Stimulated activated naive B cell treated with anti-CD40 and anti-IgM and Interleukin-4, amounts not matched to agents 10 μg/mL and 1 μg/mL and 100 μg/mL, for 72 hours (primary cell): Measurements from ENCODE around the gene GFPT2.

ENCODE experiments used
- ATAC-seq, 2 donors: fragments of 150-1000 bp; cut with Tn5 transposase; replicated peaks; 2 replicates each; pipeline ENCODE4 v1.10.0; 2021; ENCODE audit warnings: moderate library complexity in 1 of 2
- DNase-seq: peaks from one replicate; pipeline ENCODE4 v3.0.0; 2021
- H3K27ac Mint-ChIP-seq: one replicate; pipeline ENCODE4 v1.8.0; 2022; ENCODE audit warnings: mild to moderate bottlenecking, mixed read lengths
- H3K27me3 Mint-ChIP-seq, 2 donors: one replicate each; pipeline ENCODE4 v1.8.0; 2022; ENCODE audit warnings: mixed read lengths in 2 of 2
- H3K36me3 Mint-ChIP-seq, 2 donors: one replicate each; pipeline ENCODE4 v1.8.0; 2022; ENCODE audit warnings: mixed read lengths in 2 of 2, mild to moderate bottlenecking in 1 of 2
- H3K4me1 Mint-ChIP-seq, 2 donors: one replicate each; pipeline ENCODE4 v1.8.0; 2022; ENCODE audit warnings: mixed read lengths in 2 of 2, mild to moderate bottlenecking in 1 of 2
- H3K4me3 Mint-ChIP-seq, 2 donors: one replicate each; pipeline ENCODE4 v1.8.0; 2022; ENCODE audit warnings: mild to moderate bottlenecking in 2 of 2, mixed read lengths in 2 of 2, moderate library complexity in 1 of 2
- H3K9me3 Mint-ChIP-seq, 2 donors: one replicate each; pipeline ENCODE4 v1.8.0; 2022; ENCODE audit warnings: mixed read lengths in 2 of 2, mild to moderate bottlenecking in 1 of 2

Gene GFPT2

GRCh38 chr5:180326989-180327565, 26.1 kb downstream of the GFPT2 start:
- no peaks in the 10 kb centered on the region for H3K4me1 Mint-ChIP-seq
- DNase-seq (no peak), ATAC-seq (no peak)
- H3K27ac Mint-ChIP-seq, result peak overlapping the region; percentile 34
- H3K9me3 Mint-ChIP-seq, result no peaks in the 10 kb centered on the region
- H3K36me3 Mint-ChIP-seq, result no peaks in the 10 kb centered on the region
- H3K27me3 Mint-ChIP-seq, result peaks cover 15 to 27% of the 10 kb centered on the region in 2 donors
- no peak overlapping the region for H3K4me3 Mint-ChIP-seq

GRCh38 chr5:180324601-180324950, 28.6 kb downstream of the GFPT2 start:
- ATAC-seq (no peak), DNase-seq (no peak)
- H3K36me3 Mint-ChIP-seq, result no peaks in the 10 kb centered on the region
- H3K27me3 Mint-ChIP-seq, result peaks cover 10 to 15% of the 10 kb centered on the region in 2 donors
- H3K27ac Mint-ChIP-seq, result no peak overlapping the region
- no peaks in the 10 kb centered on the region for H3K4me1 Mint-ChIP-seq
- H3K9me3 Mint-ChIP-seq, result no peaks in the 10 kb centered on the region
- no peak overlapping the region for H3K4me3 Mint-ChIP-seq

- no peak overlapping the region for H3K4me3 Mint-ChIP-seq
- no peaks in the 10 kb centered on the region for H3K9me3 Mint-ChIP-seq
- no peak for ATAC-seq
- H3K36me3 Mint-ChIP-seq, result no peaks in the 10 kb centered on the region
- H3K27ac Mint-ChIP-seq, result no peak overlapping the region
- H3K4me1 Mint-ChIP-seq, result no peaks in the 10 kb centered on the region
- no peak for DNase-seq
- peaks cover 15% of the 10 kb centered on the region in 2 donors for H3K27me3 Mint-ChIP-seq
Observed at GRCh38 chr5:180323941-180324600, 29.1 kb downstream of the GFPT2 start.

GRCh38 chr5:180323160-180323559, 30.0 kb downstream of the GFPT2 start:
- no peaks in the 10 kb centered on the region for H3K36me3 Mint-ChIP-seq
- no peak for DNase-seq
- H3K9me3 Mint-ChIP-seq, result no peaks in the 10 kb centered on the region
- no peak overlapping the region for H3K4me3 Mint-ChIP-seq
- no peaks in the 10 kb centered on the region for H3K4me1 Mint-ChIP-seq
- no peak for ATAC-seq
- no peak overlapping the region for H3K27ac Mint-ChIP-seq
- H3K27me3 Mint-ChIP-seq, result peaks cover 14 to 22% of the 10 kb centered on the region in 2 donors

DNA sequence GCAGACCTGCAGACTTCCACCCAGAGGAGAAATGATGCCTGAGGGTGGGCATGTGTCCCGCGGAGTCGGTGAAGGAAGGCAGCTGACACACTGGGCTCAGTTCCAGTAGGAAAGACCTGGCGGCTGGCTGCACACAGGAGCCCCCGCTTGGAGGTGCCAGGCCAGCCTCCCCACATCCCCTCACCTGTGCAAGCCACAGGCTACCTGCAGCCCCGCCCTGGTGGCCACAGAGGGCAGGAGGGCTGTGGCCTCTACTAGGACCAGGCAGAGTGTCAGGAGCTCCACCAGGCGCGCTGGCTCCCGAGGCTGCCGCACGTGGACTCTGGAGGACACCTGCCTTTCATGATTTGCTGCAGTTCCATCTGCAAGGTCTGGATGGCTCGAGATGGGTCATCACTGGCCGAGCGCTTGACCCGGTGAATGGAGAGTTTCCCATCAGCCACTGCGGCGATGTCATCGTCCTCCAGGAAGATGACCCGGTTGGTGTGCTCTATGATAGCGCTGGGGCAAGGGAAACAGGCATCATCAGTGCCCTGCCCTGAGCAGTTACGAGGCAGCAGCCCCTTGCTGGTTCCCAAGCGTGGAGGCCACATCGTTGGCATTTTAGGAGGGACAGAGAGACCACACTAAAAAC, 34.6 kb downstream of the GFPT2 start:
- no peak for ATAC-seq
- peaks cover 6 to 19% of the 10 kb centered on the region in 2 donors for H3K27me3 Mint-ChIP-seq
- no peak overlapping the region for H3K27ac Mint-ChIP-seq
- no peaks in the 10 kb centered on the region for H3K4me1 Mint-ChIP-seq
- DNase-seq, result no peak
- H3K4me3 Mint-ChIP-seq, result no peak overlapping the region
- no peaks in the 10 kb centered on the region for H3K9me3 Mint-ChIP-seq
- H3K36me3 Mint-ChIP-seq, result no peaks in the 10 kb centered on the region

GRCh38 chr5:180316586-180316985, 36.5 kb downstream of the GFPT2 start:
- no peak overlapping the region for H3K27ac Mint-ChIP-seq
- no peak for DNase-seq
- H3K9me3 Mint-ChIP-seq, result no peaks in the 10 kb centered on the region
- ATAC-seq, result no peak
- H3K36me3 Mint-ChIP-seq, result no peaks in the 10 kb centered on the region
- H3K27me3 Mint-ChIP-seq, result peaks cover 8 to 26% of the 10 kb centered on the region in 2 donors
- no peak overlapping the region for H3K4me3 Mint-ChIP-seq
- H3K4me1 Mint-ChIP-seq, result no peaks in the 10 kb centered on the region

GRCh38 chr5:180315762-180316212, 37.3 kb downstream of the GFPT2 start:
- H3K27me3 Mint-ChIP-seq, result peaks cover 14 to 29% of the 10 kb centered on the region in 2 donors
- H3K36me3 Mint-ChIP-seq, result no peaks in the 10 kb centered on the region
- no peaks in the 10 kb centered on the region for H3K9me3 Mint-ChIP-seq
- DNase-seq (peak; percentile 40), ATAC-seq (peak; percentile 63 to 84)
- H3K4me1 Mint-ChIP-seq, result no peaks in the 10 kb centered on the region
- H3K27ac Mint-ChIP-seq, result peak overlapping the region; percentile 37
- H3K4me3 Mint-ChIP-seq, result no peak overlapping the region

- ATAC-seq, result peak; percentile 43 to 97
- peaks cover 14 to 20% of the 10 kb centered on the region in 2 donors for H3K27me3 Mint-ChIP-seq
- no peaks in the 10 kb centered on the region for H3K36me3 Mint-ChIP-seq
- no peaks in the 10 kb centered on the region for H3K4me1 Mint-ChIP-seq
- DNase-seq, result peak; percentile 5
- no peaks in the 10 kb centered on the region for H3K9me3 Mint-ChIP-seq
- H3K4me3 Mint-ChIP-seq, result peak overlapping the region in 1 of 2 donors; percentile 85
- H3K27ac Mint-ChIP-seq, result no peak overlapping the region
Observed at GRCh38 chr5:180313677-180314505, 39.2 kb downstream of the GFPT2 start.

DNA sequence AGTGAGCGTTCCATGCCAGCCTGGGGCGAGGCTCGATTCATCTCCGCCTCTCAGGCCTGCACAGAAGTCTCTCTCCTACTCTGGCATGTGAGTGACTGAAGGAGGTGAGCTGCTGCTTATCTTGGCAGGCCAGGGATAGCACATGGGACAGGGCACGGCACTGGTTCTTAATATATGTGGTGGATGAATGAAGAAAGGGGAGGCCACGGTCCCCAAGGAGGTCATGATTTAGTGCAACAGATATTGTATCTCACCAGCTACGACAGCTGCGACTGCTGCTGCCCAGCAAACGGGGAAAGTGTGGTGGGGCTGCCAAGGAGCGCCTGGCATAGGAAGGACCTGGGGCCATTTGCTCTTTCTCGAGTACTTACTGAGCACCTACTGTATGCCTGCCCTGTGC, 41.9 kb downstream of the GFPT2 start:
- ATAC-seq (no peak), DNase-seq (no peak)
- Mint-ChIP-seq H3K4me3 (no peak overlapping the region), H3K4me1 (no peaks in the 10 kb centered on the region), H3K9me3 (no peaks in the 10 kb centered on the region), H3K27ac (peak overlapping the region; percentile 6), H3K27me3 (peaks cover 8 to 10% of the 10 kb centered on the region in 2 donors), H3K36me3 (no peaks in the 10 kb centered on the region)

DNA sequence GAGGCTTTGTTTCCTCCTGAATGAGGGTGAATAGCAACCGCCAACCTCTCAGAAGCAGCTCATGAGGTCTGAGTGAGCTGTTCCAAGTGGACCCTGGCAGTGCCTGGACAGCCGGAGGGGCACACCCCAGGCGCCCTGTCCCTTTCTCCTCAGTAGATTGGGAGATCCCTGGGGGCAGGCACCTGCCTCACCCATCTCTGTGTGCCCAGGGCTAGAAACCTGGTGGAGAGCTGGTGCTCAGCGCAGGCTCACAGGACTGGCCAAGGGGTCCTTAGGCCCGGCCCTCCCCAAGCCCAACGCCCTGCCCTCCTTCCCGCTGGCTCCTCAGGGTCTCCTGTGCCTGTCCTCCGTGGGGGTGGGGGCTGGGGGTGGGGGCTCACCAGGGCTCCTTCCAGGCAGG, 46.3 kb downstream of the GFPT2 start:
- Mint-ChIP-seq H3K4me3 (no peak overlapping the region), H3K9me3 (no peaks in the 10 kb centered on the region), H3K27ac (no peak overlapping the region), H3K4me1 (no peaks in the 10 kb centered on the region), H3K36me3 (no peaks in the 10 kb centered on the region), H3K27me3 (peaks cover 8 to 18% of the 10 kb centered on the region in 2 donors)
- DNase-seq, result no peak
- no peak for ATAC-seq

GRCh38 chr5:180305481-180305880, 47.7 kb downstream of the GFPT2 start:
- peaks cover 4 to 18% of the 10 kb centered on the region in 2 donors for H3K27me3 Mint-ChIP-seq
- no peak overlapping the region for H3K27ac Mint-ChIP-seq
- ATAC-seq (no peak), DNase-seq (no peak)
- H3K9me3 Mint-ChIP-seq, result no peaks in the 10 kb centered on the region
- H3K36me3 Mint-ChIP-seq, result no peaks in the 10 kb centered on the region
- H3K4me1 Mint-ChIP-seq, result no peaks in the 10 kb centered on the region
- H3K4me3 Mint-ChIP-seq, result no peak overlapping the region

GRCh38 chr5:180304431-180305375, 48.4 kb downstream of the GFPT2 start:
- Mint-ChIP-seq H3K36me3 (no peaks in the 10 kb centered on the region), H3K4me1 (no peaks in the 10 kb centered on the region), H3K27me3 (peaks cover 4 to 19% of the 10 kb centered on the region in 2 donors), H3K4me3 (no peak overlapping the region), H3K9me3 (no peaks in the 10 kb centered on the region), H3K27ac (no peak overlapping the region)
- DNase-seq (no peak), ATAC-seq (no peak)

DNA sequence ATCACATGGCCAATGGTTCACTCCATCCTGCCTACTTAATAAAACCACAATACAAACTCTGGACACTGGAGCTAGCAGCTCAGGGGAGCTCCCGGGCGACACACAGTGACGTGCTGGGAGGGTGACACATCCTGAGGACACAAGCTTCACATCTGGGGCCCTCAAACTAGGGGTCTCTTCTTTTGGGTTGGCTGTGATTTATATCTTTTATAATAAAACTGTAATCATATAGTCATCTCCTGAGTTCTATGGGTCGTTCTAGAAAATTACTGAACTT, 49.2 kb downstream of the GFPT2 start:
- peaks cover 4 to 19% of the 10 kb centered on the region in 2 donors for H3K27me3 Mint-ChIP-seq
- H3K36me3 Mint-ChIP-seq, result no peaks in the 10 kb centered on the region
- H3K4me1 Mint-ChIP-seq, result no peaks in the 10 kb centered on the region
- no peak overlapping the region for H3K27ac Mint-ChIP-seq
- no peaks in the 10 kb centered on the region for H3K9me3 Mint-ChIP-seq
- H3K4me3 Mint-ChIP-seq, result no peak overlapping the region
- DNase-seq (no peak), ATAC-seq (no peak)
